GM12891 (cell line): ENCODE data around the gene NCF2.

Source experiments
- PAX5 ChIP-seq: IDR thresholded peaks from 2 replicates; pipeline ENCODE4 v1.6.1; 2011; ENCODE audit warnings: low read length, moderate library complexity, mild to moderate bottlenecking; ENCODE audit not compliant: insufficient read depth, severe bottlenecking
- POLR2A ChIP-seq: IDR thresholded peaks from 2 replicates; pipeline ENCODE4 v1.6.1; 2011; ENCODE audit warnings: low read depth, low read length, control low read depth

- TF ChIP-seq PAX5 (no peak), POLR2A (no peak)
These were observed 22.1 kb upstream of the NCF2 start for GRCh38 chr1:183612407-183612806.
